ENCODE results near the gene DNMT3A.

DNA sequence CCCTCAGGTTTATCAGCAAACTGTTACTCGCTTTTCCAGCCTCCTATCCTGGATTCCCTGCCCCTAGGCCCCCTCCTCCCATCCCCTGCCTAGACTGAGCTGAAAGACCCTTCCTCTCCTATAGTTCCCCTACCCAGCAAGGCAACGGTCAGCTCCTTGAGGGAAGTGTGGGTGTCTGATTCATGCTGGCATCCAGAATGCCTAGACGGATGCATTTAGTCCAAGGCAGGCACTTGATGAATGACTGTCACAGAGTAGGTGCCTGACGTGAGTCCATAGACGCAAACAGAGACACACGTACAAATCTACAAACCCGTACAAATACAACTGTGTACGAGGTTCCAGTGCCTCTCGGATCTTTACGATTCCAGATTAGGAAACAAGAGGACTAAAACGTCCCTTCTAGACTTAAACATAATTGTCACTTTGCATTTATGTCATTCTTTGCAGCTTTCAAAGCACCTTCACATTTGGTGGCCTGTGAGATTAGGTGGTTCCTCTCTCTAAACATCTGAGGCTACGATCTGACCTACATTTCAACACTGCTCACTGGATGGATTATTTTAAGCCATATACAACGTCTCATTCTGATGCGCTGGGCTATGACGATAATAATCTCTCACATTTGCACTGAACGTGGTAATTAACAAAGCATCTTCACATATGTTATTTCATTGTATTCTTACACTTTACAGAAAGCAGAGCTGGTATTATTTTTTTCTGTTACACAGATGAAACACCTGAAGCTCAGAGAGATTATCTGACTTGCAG, 36.7 kb downstream of the DNMT3A start:
- TF ChIP-seq EP300 (IDR thresholded peaks at IDR 0.05) (no peak), POLR2AphosphoS5 (IDR thresholded peaks at IDR 0.05) (no peak), CTCF (IDR thresholded peaks at IDR 0.05) (no peak)

Data from stomach (tissue), 4 donors.